HUES6 (cell line): Measurements from ENCODE around the gene PITPNC1.

Experiments
- H3K27ac ChIP-seq: 2 replicates; pipeline ENCODE4 v1.7.0; 2013; ENCODE audit warnings: low read depth, mild to moderate bottlenecking, low read length, inconsistent platforms
- H3K27me3 ChIP-seq: 2 replicates; pipeline ENCODE4 v1.6.1; 2013; ENCODE audit warnings: low read length; ENCODE audit not compliant: control insufficient read depth, insufficient read depth
- H3K36me3 ChIP-seq: 2 replicates; pipeline ENCODE4 v1.6.1; 2013; ENCODE audit warnings: low read length; ENCODE audit not compliant: control insufficient read depth, insufficient read depth
- H3K4me1 ChIP-seq: 2 replicates; pipeline ENCODE4 v1.6.1; 2013; ENCODE audit warnings: low read length; ENCODE audit not compliant: control insufficient read depth, insufficient read depth
- H3K4me3 ChIP-seq: 2 replicates; pipeline ENCODE4 v1.5.1; 2013; ENCODE audit warnings: low read depth, low read length
- H3K9ac ChIP-seq: one replicate; pipeline ENCODE4 v1.6.1; 2013; ENCODE audit warnings: mild to moderate bottlenecking, low read length
- H3K9me3 ChIP-seq: 2 replicates; pipeline ENCODE4 v1.6.1; 2013; ENCODE audit warnings: low read depth, low read length; ENCODE audit not compliant: control insufficient read depth, insufficient read depth

PITPNC1 gene

GRCh38 chr17:67676305-67676704 lies 299.2 kb downstream of the PITPNC1 start:
- no peak overlapping the region for H3K9ac ChIP-seq
- H3K4me3 ChIP-seq: no peak overlapping the region
- H3K27me3 ChIP-seq: no peaks in the 10 kb centered on the region
- peaks cover 9% of the 10 kb centered on the region; the same call in 1 of the 2 replicates for H3K36me3 ChIP-seq
- no peak overlapping the region for H3K27ac ChIP-seq
- H3K4me1 ChIP-seq: no peaks in the 10 kb centered on the region
- H3K9me3 ChIP-seq: no peaks in the 10 kb centered on the region

GRCh38 chr17:67678414-67678813 lies 301.3 kb downstream of the PITPNC1 start:
- Histone ChIP-seq H3K9me3 (no peaks in the 10 kb centered on the region), H3K9ac (no peak overlapping the region), H3K27me3 (no peaks in the 10 kb centered on the region), H3K27ac (no peak overlapping the region), H3K4me1 (no peaks in the 10 kb centered on the region), H3K4me3 (no peak overlapping the region), H3K36me3 (peaks cover 5% of the 10 kb centered on the region; the same call in 1 of the 2 replicates)

GRCh38 chr17:67679225-67679624 lies 302.1 kb downstream of the PITPNC1 start:
- Histone ChIP-seq H3K27ac (no peak overlapping the region), H3K9ac (no peak overlapping the region), H3K27me3 (no peaks in the 10 kb centered on the region), H3K36me3 (peaks cover 5% of the 10 kb centered on the region; the same call in 1 of the 2 replicates), H3K9me3 (no peaks in the 10 kb centered on the region), H3K4me3 (no peak overlapping the region), H3K4me1 (no peaks in the 10 kb centered on the region)

GRCh38 chr17:67679721-67680120 lies 302.6 kb downstream of the PITPNC1 start:
- Histone ChIP-seq H3K27me3 (no peaks in the 10 kb centered on the region), H3K9me3 (no peaks in the 10 kb centered on the region), H3K27ac (no peak overlapping the region), H3K36me3 (peaks cover 5% of the 10 kb centered on the region; the same call in 1 of the 2 replicates), H3K4me1 (no peaks in the 10 kb centered on the region), H3K9ac (no peak overlapping the region), H3K4me3 (no peak overlapping the region)

- Histone ChIP-seq H3K4me3 (no peak overlapping the region), H3K27ac (no peak overlapping the region), H3K9ac (no peak overlapping the region), H3K9me3 (no peaks in the 10 kb centered on the region), H3K4me1 (no peaks in the 10 kb centered on the region), H3K36me3 (peaks cover under 1% of the 10 kb centered on the region; the same call in 1 of the 2 replicates), H3K27me3 (no peaks in the 10 kb centered on the region)
Measured at GRCh38 chr17:67680445-67681224, 303.6 kb downstream of the PITPNC1 start.

- Histone ChIP-seq H3K4me3 (no peak overlapping the region), H3K27ac (no peak overlapping the region), H3K36me3 (no peaks in the 10 kb centered on the region; the same call in 1 of the 2 replicates), H3K9me3 (no peaks in the 10 kb centered on the region), H3K9ac (no peak overlapping the region), H3K4me1 (no peaks in the 10 kb centered on the region), H3K27me3 (no peaks in the 10 kb centered on the region)
Measured at GRCh38 chr17:67682196-67682595, 305.1 kb downstream of the PITPNC1 start.

- Histone ChIP-seq H3K27me3 (no peaks in the 10 kb centered on the region), H3K4me1 (peaks cover 5% of the 10 kb centered on the region), H3K27ac (no peak overlapping the region), H3K9ac (no peak overlapping the region), H3K9me3 (no peaks in the 10 kb centered on the region), H3K4me3 (no peak overlapping the region), H3K36me3 (no peaks in the 10 kb centered on the region)
Measured at GRCh38 chr17:67685351-67685750, 308.3 kb downstream of the PITPNC1 start.

- no peak overlapping the region for H3K27ac ChIP-seq
- no peaks in the 10 kb centered on the region for H3K27me3 ChIP-seq
- no peaks in the 10 kb centered on the region for H3K9me3 ChIP-seq
- no peak overlapping the region for H3K4me3 ChIP-seq
- H3K36me3 ChIP-seq: no peaks in the 10 kb centered on the region
- H3K9ac ChIP-seq: no peak overlapping the region
- H3K4me1 ChIP-seq: peaks cover 5% of the 10 kb centered on the region
Measured at GRCh38 chr17:67686241-67686640, 309.2 kb downstream of the PITPNC1 start.

- Histone ChIP-seq H3K4me3 (no peak overlapping the region), H3K9ac (no peak overlapping the region), H3K4me1 (peaks cover 5% of the 10 kb centered on the region), H3K27ac (no peak overlapping the region), H3K36me3 (no peaks in the 10 kb centered on the region), H3K9me3 (no peaks in the 10 kb centered on the region), H3K27me3 (no peaks in the 10 kb centered on the region)
Measured at GRCh38 chr17:67687511-67687910, 310.4 kb downstream of the PITPNC1 start.

GRCh38 chr17:67689534-67690177 lies 312.6 kb downstream of the PITPNC1 start:
- no peaks in the 10 kb centered on the region for H3K27me3 ChIP-seq
- no peaks in the 10 kb centered on the region for H3K9me3 ChIP-seq
- H3K9ac ChIP-seq: no peak overlapping the region
- no peaks in the 10 kb centered on the region for H3K36me3 ChIP-seq
- H3K27ac ChIP-seq: no peak overlapping the region
- peaks cover 5% of the 10 kb centered on the region for H3K4me1 ChIP-seq
- no peak overlapping the region for H3K4me3 ChIP-seq

GRCh38 chr17:67693811-67694210 lies 316.7 kb downstream of the PITPNC1 start:
- peaks cover 3% of the 10 kb centered on the region; the same call in 1 of the 2 replicates for H3K4me1 ChIP-seq
- no peak overlapping the region for H3K27ac ChIP-seq
- no peak overlapping the region for H3K4me3 ChIP-seq
- H3K9ac ChIP-seq: no peak overlapping the region
- H3K9me3 ChIP-seq: no peaks in the 10 kb centered on the region
- H3K27me3 ChIP-seq: no peaks in the 10 kb centered on the region
- no peaks in the 10 kb centered on the region for H3K36me3 ChIP-seq
